Kidney epithelial cell (primary cell): ENCODE results near the gene ETNPPL. TPM values are rescaled to one million over a fixed set of nuclear protein-coding genes. Genes with fewer than 3 reads are reported as not detected.

ENCODE experiments used
- DNase-seq: peaks from one replicate; pipeline ENCODE4 v3.0.0-alpha.2; 2010; ENCODE audit warnings: low read depth
- H3K27me3 ChIP-seq: 2 replicates; pipeline ENCODE4 v1.6.0; 2011; ENCODE audit warnings: low read length; ENCODE audit not compliant: control insufficient read depth, insufficient read depth
- H3K36me3 ChIP-seq: 2 replicates; pipeline ENCODE4 v1.5.1; 2011; ENCODE audit warnings: low read length; ENCODE audit not compliant: control insufficient read depth, insufficient read depth
- H3K4me3 ChIP-seq: 2 replicates; pipeline ENCODE4 v1.5.1; 2011; ENCODE audit warnings: low read depth, mild to moderate bottlenecking, control low read depth, low read length
- CTCF ChIP-seq: IDR thresholded peaks from 2 replicates; pipeline ENCODE4 v1.5.1; 2011; ENCODE audit warnings: mild to moderate bottlenecking, moderate library complexity, low read length, control low read depth, inconsistent platforms; ENCODE audit not compliant: insufficient read depth, poor library complexity, severe bottlenecking
- total RNA-seq: library from RNA; depleted of rRNA; stranded (reverse); fragments of >200 nt; gene quantifications from 2 replicates; pipeline ENCODE4 v1.2.3, GENCODE V29; 2015

ETNPPL gene
- total RNA-seq, 1 donor from 2014 or later = 0.04 TPM

GRCh38 chr4:108754327-108754726 lies 8.5 kb downstream of the ETNPPL start:
- TF ChIP-seq CTCF = no peak
- no peak for DNase-seq
- no peaks in the 10 kb centered on the region for H3K27me3 ChIP-seq
- H3K36me3 ChIP-seq = no peaks in the 10 kb centered on the region
- H3K4me3 ChIP-seq = no peak overlapping the region

GRCh38 chr4:108751321-108751720 lies 11.5 kb downstream of the ETNPPL start:
- no peaks in the 10 kb centered on the region for H3K27me3 ChIP-seq
- TF ChIP-seq CTCF = no peak
- no peak for DNase-seq

GRCh38 chr4:108749119-108749518 lies 13.7 kb downstream of the ETNPPL start:
- no peaks in the 10 kb centered on the region for H3K36me3 ChIP-seq
- H3K27me3 ChIP-seq = no peaks in the 10 kb centered on the region
- no peak for DNase-seq
- H3K4me3 ChIP-seq = no peak overlapping the region
- TF ChIP-seq CTCF = peak; percentile 10

More at GRCh38 chr4:108751321-108751720, 11.5 kb downstream of the ETNPPL start:
- H3K4me3 ChIP-seq = no peak overlapping the region
- no peaks in the 10 kb centered on the region for H3K36me3 ChIP-seq

- no peak for TF ChIP-seq CTCF
- H3K27me3 ChIP-seq = no peaks in the 10 kb centered on the region
These were observed 16.3 kb downstream of the ETNPPL start for GRCh38 chr4:108746511-108746910.

GRCh38 chr4:108744307-108744706 lies 18.5 kb downstream of the ETNPPL start:
- no peaks in the 10 kb centered on the region for H3K36me3 ChIP-seq
- no peak for TF ChIP-seq CTCF
- DNase-seq = no peak
- H3K27me3 ChIP-seq = no peaks in the 10 kb centered on the region
- no peak overlapping the region for H3K4me3 ChIP-seq

More at GRCh38 chr4:108746511-108746910, 16.3 kb downstream of the ETNPPL start:
- no peak for DNase-seq
- no peak overlapping the region for H3K4me3 ChIP-seq
- no peaks in the 10 kb centered on the region for H3K36me3 ChIP-seq
